ENCODE data around the gene UGT1A8.
"Not testable (repeated sequence)": the region's sequence is repeated elsewhere in the genome, so short reads cannot be mapped to it uniquely, and the experiment has no call there.

UGT1A8 gene

GRCh38 chr2:233617476-233617875 lies at the start of gene UGT1A8:
Gene UGT1A8 (plus strand): TSS chr2:233617633. CDS start chr2:233617708, 75 bp downstream.
- not testable (repeated sequence) for DNase-seq (ENCODE audit: low spot score)

GRCh38 chr2:233571001-233571400 lies 46.4 kb upstream of the UGT1A8 start:
- no peak for DNase-seq (ENCODE audit: low spot score)

GRCh38 chr2:233571462-233571861 lies 46.0 kb upstream of the UGT1A8 start:
- no peak for DNase-seq (ENCODE audit: low spot score)

- DNase-seq (ENCODE audit: low spot score) = no peak
These were observed 45.0 kb upstream of the UGT1A8 start for GRCh38 chr2:233572468-233572867.

DNA sequence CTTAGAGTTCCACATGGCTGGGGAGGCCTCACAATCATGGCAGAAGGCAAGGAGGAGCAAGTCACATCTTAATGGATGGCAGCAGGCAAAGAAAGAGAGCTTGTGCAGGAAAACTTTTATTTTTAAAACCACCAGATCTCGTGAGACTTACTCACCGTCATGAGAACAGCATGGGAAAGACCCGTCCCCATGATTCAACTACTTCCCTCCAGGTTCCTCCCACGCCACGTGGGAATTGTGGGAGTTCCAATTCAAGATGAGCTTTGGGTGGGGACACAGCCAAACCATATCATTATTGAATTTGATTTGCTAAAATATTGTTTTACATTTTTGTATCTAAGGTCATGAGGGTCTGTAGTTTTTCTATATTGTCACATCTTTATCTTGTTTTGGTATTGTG lies 40.1 kb upstream of the UGT1A8 start:
- not testable (repeated sequence) for DNase-seq (ENCODE audit: low spot score)

- DNase-seq (ENCODE audit: low spot score) = not testable (repeated sequence)
These were observed 34.0 kb upstream of the UGT1A8 start for GRCh38 chr2:233583217-233583965.

- DNase-seq (ENCODE audit: low spot score) = no peak
These were observed 33.2 kb upstream of the UGT1A8 start for GRCh38 chr2:233584210-233584609.

- DNase-seq (ENCODE audit: low spot score) = no peak
These were observed 29.0 kb upstream of the UGT1A8 start for GRCh38 chr2:233588400-233588799.

DNA sequence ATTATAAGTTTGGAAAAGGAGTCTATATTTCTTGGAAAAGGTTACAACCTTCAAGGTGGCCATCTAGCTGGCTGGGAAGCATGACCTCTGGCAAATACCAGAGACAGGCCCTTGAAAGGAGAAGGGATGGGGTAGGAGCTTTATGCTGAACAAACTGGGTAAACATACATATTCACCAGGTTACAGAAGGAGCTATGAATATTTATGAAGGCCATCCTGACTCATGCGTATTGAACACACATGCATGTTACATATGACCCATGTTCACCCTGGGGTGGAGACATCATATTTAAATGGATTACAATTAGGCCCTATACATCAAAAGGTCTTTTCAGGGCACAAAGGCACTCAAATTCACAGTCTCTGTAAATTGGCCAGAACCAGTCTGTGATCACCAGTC lies 24.7 kb upstream of the UGT1A8 start:
- DNase-seq (ENCODE audit: low spot score) = not testable (repeated sequence)

DNA sequence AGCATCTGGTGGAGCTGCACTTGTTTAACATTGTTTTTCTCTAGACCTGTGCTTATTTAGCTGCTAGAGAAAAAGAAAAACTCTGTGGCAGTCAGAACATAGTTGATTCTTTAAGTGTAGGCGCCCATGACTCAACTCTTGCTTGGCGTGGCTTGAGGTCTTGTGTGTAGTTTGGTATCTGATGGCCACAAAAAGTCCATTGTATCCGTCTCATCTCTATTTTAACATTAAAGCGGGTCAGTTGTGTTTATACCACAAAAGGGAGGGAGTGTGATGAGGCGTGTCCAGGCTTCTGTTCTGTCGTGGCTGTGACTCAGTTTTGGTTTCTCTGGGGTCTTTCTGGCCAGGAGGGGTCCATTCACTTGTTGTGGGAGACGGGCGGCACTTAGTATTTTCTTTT lies 24.2 kb upstream of the UGT1A8 start:
- no peak for DNase-seq (ENCODE audit: low spot score)

- DNase-seq (ENCODE audit: low spot score) = no peak
These were observed 19.9 kb upstream of the UGT1A8 start for GRCh38 chr2:233597522-233597921.

GRCh38 chr2:233598952-233599351 lies 18.5 kb upstream of the UGT1A8 start:
- no peak for DNase-seq (ENCODE audit: low spot score)

- DNase-seq (ENCODE audit: low spot score) = no peak
These were observed 17.0 kb upstream of the UGT1A8 start for GRCh38 chr2:233600386-233600785.

DNA sequence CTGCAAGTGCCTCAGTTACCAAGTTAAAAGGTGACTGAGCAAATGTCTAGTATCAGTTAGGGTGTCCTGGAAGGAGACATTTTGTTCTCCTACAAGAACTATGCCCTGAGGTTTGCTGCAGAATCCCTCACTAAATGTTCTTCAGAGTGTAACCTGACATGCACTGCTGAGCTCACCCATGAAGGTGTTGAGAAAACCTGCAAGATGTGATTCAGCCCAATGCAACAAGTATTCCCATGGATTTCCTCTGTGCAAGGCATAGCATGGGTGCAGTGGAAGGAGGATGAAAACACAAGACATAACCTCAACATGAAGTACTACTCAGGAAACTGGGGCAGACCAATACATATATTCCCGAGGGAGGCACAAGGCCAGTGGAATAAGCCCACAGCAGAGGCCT lies 15.4 kb upstream of the UGT1A8 start:
- no peak for DNase-seq (ENCODE audit: low spot score)

DNA sequence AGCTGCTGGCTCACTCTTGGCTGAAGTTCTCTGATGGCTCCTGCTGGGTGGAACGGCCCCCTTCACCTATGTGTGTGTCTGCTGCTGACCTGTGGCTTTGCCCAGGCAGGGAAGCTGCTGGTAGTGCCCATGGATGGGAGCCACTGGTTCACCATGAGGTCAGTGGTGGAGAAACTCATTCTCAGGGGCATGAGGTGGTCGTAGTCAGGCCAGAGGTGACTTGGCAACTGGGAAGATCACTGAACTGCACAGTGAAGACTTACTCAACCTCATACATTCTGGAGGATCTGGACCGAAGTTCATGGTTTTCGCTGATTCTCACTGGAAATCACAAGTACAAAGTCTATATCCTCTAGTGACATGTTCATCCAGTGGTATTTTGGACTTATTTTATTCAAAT lies 13.9 kb upstream of the UGT1A8 start:
- DNase-seq (ENCODE audit: low spot score) = no peak

DNA sequence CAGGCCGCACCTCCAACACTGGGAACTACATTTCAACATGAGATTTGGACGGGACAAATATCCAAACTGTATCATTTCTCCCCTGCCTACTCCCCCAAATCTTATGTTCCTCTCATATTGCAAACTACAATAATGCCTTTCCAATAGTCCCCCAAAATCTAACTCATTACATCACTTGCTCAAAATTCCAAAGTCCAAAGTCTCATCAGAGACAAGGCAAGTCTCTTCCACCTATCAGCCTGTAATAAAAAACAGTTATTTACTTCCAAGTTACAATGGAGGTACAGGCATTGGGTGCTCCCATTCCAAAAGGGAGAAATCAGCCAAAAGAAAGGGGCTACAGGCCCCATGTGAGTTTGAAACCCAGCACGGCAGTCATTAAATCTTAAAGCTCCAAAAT lies 12.6 kb upstream of the UGT1A8 start:
- DNase-seq (ENCODE audit: low spot score) = no peak

- DNase-seq (ENCODE audit: low spot score) = no peak
These were observed 11.8 kb upstream of the UGT1A8 start for GRCh38 chr2:233605680-233606079.

- DNase-seq (ENCODE audit: low spot score) = no peak
These were observed 6.1 kb upstream of the UGT1A8 start for GRCh38 chr2:233611284-233611683.

DNA sequence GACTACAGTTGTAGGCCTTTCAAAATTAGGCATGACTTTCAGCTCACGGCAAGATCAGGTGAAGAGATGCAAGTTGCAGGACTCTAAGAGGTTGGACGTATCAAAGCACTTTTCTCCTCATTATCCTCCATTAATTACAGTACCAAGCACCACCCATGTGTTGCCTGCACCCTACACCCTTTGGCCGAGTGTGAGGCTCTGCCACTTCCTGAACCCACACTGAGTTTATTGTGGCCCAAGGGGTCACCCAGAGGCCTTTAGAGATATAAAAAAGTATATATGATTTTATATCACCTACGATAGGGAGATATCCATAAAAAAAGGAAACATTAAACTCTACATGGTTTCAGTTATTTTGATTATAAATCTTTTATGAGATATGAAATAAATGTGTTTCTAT lies 2.8 kb downstream of the UGT1A8 start:
- DNase-seq (ENCODE audit: low spot score) = no peak

GRCh38 chr2:233621863-233622262 lies 4.4 kb downstream of the UGT1A8 start:
- not testable (repeated sequence) for DNase-seq (ENCODE audit: low spot score)

DNA sequence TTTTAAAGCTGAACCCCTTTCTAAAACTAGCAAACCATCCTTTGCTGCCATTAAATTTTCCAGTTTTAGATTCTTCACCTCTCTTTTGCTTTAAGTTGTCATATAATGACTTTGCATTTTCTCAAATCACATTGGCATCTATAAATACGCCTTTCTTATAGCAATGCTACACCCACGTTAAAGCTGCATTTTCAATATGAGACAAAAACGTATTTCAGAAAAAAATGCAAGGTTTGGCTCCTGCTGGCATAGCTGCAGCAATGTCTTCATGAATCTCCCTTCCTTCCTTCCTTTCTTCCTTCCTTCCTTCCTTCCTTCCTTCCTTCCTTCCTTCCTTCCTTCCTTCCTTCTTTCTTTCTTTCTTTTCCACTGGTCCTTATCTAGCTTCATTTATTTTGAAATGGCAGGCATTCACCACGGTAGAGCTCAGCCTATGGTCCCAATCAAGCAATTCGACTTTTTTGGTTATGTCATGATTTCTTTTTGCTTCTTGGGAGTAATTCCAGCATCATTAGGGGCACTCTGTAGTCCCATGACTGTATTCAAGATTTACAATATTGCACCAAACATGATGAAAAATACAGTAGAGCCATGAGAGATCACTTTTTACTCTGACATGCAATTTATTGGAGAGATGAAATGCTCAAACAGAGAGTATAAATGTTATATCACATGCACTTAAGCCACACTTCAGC lies 10.0 kb downstream of the UGT1A8 start:
- DNase-seq (ENCODE audit: low spot score) = no peak

- not testable (repeated sequence) for DNase-seq (ENCODE audit: low spot score)
These were observed 18.9 kb downstream of the UGT1A8 start, which contains the start of gene UGT1A10 for GRCh38 chr2:233636306-233636705. Gene UGT1A10 (plus strand): TSS chr2:233636448. CDS start chr2:233636523, 75 bp downstream.

- DNase-seq (ENCODE audit: low spot score) = no peak
These were observed 21.4 kb downstream of the UGT1A8 start for GRCh38 chr2:233638836-233639235.
